GM23248 (cell line): ENCODE data around the gene TMEM187.

Source experiments
- EZH2 ChIP-seq: fragments of 200-600 bp; sonication (generic); IDR thresholded peaks from 2 replicates; pipeline ENCODE4 v1.6.1; 2018; ENCODE audit warnings: antibody characterized with exemption, mild to moderate bottlenecking; ENCODE audit not compliant: insufficient read depth, poor library complexity, severe bottlenecking
- EZH2phosphoT487 ChIP-seq: fragments of 200-600 bp; sonication (generic); IDR thresholded peaks from 2 replicates; pipeline ENCODE4 v1.6.1; 2018; ENCODE audit warnings: antibody characterized with exemption, moderate library complexity, mild to moderate bottlenecking, low read depth; ENCODE audit not compliant: insufficient read depth

GRCh38 chrX:154000051-154000450 lies 27.5 kb downstream of the TMEM187 start:
- TF ChIP-seq EZH2 (no peak), EZH2phosphoT487 (no peak)
